Gastroesophageal sphincter (tissue), 3 donors: Measurements from ENCODE around the gene LBR.
A peak's percentile ranks its signal among the peaks of the same experiment; 100 is the strongest.

ENCODE experiments used
- POLR2A ChIP-seq, 2 donors: fragments of 450-650 bp; IDR thresholded peaks; one replicate each; pipeline ENCODE4 v1.6.1; 2017; ENCODE audit warnings: antibody characterized with exemption in 2 of 2, mild to moderate bottlenecking in 2 of 2, moderate library complexity in 1 of 2
- POLR2AphosphoS5 ChIP-seq: sonication (generic); formaldehyde crosslinking; IDR thresholded peaks from one replicate; pipeline ENCODE4 v1.6.1; 2017; ENCODE audit warnings: antibody characterized with exemption
- TF ChIP-seq, protein P1 (sequence below), 4 experiments: fragments of 200-600 bp in 2 of 4; fragments of 450-650 bp in 2 of 4; sonication (generic) in 1 of 4; IDR thresholded peaks; one replicate each; pipeline ENCODE4 v1.5.1; 2017 to 2019; ENCODE audit warnings: antibody characterized with exemption in 4 of 4, mild to moderate bottlenecking in 2 of 4, moderate library complexity in 2 of 4

GRCh38 chr1:225474986-225475820, 47.4 kb upstream of the LBR start:
- TF ChIP-seq POLR2A (IDR thresholded peaks at IDR 0.05) (no peak), POLR2AphosphoS5 (peak; percentile 20)
- TF ChIP-seq, protein P1, sequence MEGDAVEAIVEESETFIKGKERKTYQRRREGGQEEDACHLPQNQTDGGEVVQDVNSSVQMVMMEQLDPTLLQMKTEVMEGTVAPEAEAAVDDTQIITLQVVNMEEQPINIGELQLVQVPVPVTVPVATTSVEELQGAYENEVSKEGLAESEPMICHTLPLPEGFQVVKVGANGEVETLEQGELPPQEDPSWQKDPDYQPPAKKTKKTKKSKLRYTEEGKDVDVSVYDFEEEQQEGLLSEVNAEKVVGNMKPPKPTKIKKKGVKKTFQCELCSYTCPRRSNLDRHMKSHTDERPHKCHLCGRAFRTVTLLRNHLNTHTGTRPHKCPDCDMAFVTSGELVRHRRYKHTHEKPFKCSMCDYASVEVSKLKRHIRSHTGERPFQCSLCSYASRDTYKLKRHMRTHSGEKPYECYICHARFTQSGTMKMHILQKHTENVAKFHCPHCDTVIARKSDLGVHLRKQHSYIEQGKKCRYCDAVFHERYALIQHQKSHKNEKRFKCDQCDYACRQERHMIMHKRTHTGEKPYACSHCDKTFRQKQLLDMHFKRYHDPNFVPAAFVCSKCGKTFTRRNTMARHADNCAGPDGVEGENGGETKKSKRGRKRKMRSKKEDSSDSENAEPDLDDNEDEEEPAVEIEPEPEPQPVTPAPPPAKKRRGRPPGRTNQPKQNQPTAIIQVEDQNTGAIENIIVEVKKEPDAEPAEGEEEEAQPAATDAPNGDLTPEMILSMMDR (IDR thresholded peaks at IDR 0.05): peak in 3 of 4 experiments; percentile 100
